ENCODE data around the gene PDXP.

DNA sequence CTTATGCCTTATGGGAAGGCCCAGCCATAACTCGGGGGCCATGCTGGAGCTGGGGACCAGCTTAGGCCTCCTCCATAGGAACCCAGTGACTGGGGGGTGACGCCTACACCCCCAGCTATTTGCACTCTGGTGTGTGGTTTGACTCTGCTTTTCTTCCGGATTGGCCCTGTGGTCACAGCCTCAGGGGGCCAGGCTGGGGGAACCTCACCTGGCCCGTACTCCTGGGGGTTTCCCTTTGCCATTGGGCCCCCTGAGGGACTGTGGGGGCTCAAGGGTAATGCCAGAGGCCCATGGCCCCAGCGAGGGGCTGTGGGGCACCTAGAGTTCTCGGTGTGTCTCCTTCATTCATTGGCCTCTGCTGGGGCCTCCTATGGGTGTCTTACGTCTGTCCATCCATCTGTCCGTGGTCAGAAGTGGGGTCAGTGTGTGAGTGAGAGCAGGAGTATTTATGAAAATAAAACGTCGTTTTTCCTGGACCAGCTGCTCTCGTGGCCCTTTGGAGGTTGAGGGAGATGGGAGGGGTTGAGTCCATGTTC, 25.4 kb upstream of the PDXP start:
- TF ChIP-seq EZH2phosphoT487 (IDR thresholded peaks at IDR 0.05; ENCODE audit: low read length) (no peak), EZH2 (optimal IDR thresholded peaks at IDR 0.05; ENCODE audit: low read depth, low read length) (no peak)
- TF ChIP-seq, protein P1, sequence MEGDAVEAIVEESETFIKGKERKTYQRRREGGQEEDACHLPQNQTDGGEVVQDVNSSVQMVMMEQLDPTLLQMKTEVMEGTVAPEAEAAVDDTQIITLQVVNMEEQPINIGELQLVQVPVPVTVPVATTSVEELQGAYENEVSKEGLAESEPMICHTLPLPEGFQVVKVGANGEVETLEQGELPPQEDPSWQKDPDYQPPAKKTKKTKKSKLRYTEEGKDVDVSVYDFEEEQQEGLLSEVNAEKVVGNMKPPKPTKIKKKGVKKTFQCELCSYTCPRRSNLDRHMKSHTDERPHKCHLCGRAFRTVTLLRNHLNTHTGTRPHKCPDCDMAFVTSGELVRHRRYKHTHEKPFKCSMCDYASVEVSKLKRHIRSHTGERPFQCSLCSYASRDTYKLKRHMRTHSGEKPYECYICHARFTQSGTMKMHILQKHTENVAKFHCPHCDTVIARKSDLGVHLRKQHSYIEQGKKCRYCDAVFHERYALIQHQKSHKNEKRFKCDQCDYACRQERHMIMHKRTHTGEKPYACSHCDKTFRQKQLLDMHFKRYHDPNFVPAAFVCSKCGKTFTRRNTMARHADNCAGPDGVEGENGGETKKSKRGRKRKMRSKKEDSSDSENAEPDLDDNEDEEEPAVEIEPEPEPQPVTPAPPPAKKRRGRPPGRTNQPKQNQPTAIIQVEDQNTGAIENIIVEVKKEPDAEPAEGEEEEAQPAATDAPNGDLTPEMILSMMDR (IDR thresholded peaks at IDR 0.05; ENCODE audit: low read length): no peak
